GM19043 (cell line): ENCODE results near the gene PRSS8.
A peak's percentile ranks its signal among the peaks of the same experiment; 100 is the strongest.

Experiments
- ATAC-seq: cut with Tn5 transposase; IDR thresholded peaks from one replicate; pipeline ENCODE4 v1.9.1; 2021; ENCODE audit warnings: low read depth; ENCODE audit not compliant: unreplicated experiment

Gene PRSS8

GRCh38 chr16:31130336-31130891, 5.1 kb downstream of the PRSS8 start:
- no peak for ATAC-seq

GRCh38 chr16:31129568-31130335, 5.8 kb downstream of the PRSS8 start:
- no peak for ATAC-seq

- ATAC-seq: no peak
Observed at GRCh38 chr16:31128711-31129567, 6.6 kb downstream of the PRSS8 start.

GRCh38 chr16:31127182-31127581, 8.3 kb downstream of the PRSS8 start:
- ATAC-seq: no peak

GRCh38 chr16:31125844-31126243, 9.7 kb downstream of the PRSS8 start:
- no peak for ATAC-seq

GRCh38 chr16:31120129-31120528, 15.4 kb downstream of the PRSS8 start:
- no peak for ATAC-seq

GRCh38 chr16:31118223-31119155, 17.0 kb downstream of the PRSS8 start:
- ATAC-seq: no peak

- ATAC-seq: peak; percentile 83
Observed at GRCh38 chr16:31117384-31118222, 17.9 kb downstream of the PRSS8 start, which contains the start of gene KAT8. TSS of gene KAT8 (plus strand) at chr16:31117664. CDS start at chr16:31117682, 18 bp downstream.

- no peak for ATAC-seq
Observed at GRCh38 chr16:31114468-31114867, 21.1 kb downstream of the PRSS8 start.

GRCh38 chr16:31113121-31114120, 22.1 kb downstream of the PRSS8 start:
- ATAC-seq: peak; percentile 38

- no peak for ATAC-seq
Observed at GRCh38 chr16:31112711-31113110, 22.8 kb downstream of the PRSS8 start.

- ATAC-seq: no peak
Observed at GRCh38 chr16:31111881-31112466, 23.6 kb downstream of the PRSS8 start.

- no peak for ATAC-seq
Observed at GRCh38 chr16:31110106-31111034, 25.2 kb downstream of the PRSS8 start.

GRCh38 chr16:31109622-31110021, 25.9 kb downstream of the PRSS8 start:
- no peak for ATAC-seq

- ATAC-seq: no peak
Observed at GRCh38 chr16:31108794-31109558, 26.6 kb downstream of the PRSS8 start.
